ENCODE measurements around the gene HERC3.

HERC3 gene

DNA sequence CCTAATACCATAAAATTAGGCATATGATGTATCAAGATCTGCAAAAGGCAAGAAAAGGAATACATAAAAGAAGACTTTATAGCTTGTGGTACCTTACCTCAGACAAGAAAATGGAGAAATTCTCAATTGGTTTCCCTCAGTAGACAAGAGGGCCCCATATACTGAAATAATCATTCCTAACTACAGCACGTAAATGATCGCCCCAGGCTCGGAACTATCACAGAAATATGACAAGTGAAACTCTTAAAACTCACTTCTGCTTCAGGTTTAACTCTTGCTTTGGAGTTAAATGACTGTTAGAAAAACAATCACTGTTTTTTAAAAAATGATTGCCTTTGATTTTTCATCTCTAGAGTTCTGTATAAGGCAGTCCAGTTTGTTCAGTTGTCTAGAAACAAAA, 144.0 kb downstream of the HERC3 start:
- Histone ChIP-seq H3K9ac (ENCODE audit: low read length) (no peak overlapping the region), H4K12ac (ENCODE audit: low read depth, low read length) (no peak overlapping the region), H3K23ac (ENCODE audit: low read length) (no peak overlapping the region), H3K79me1 (ENCODE audit: low read length) (no peaks in the 10 kb centered on the region), H3K79me2 (ENCODE audit: control insufficient read depth, insufficient read depth, low read length, poor library complexity) (no peaks in the 10 kb centered on the region), H4K8ac (ENCODE audit: low read depth, low read length) (no peak overlapping the region), H3K18ac (ENCODE audit: low read length) (no peak overlapping the region), H2AK5ac (ENCODE audit: low read length) (no peak overlapping the region), H2AFZ (ENCODE audit: insufficient read depth, low read length, poor library complexity) (no peak overlapping the region), H3K4me2 (ENCODE audit: low read length) (no peak overlapping the region), H2BK120ac (ENCODE audit: insufficient read depth, low read length, poor library complexity) (no peak overlapping the region), H4K91ac (ENCODE audit: low read depth, low read length) (no peak overlapping the region), H3K36me3 (ENCODE audit: control insufficient read depth in 1 of 2, insufficient read depth in 2 of 2, low read length in 2 of 2) (peaks cover 0 to 5% of the 10 kb centered on the region in 2 experiments), H2BK12ac (ENCODE audit: low read length) (no peak overlapping the region), H3K4me3 (ENCODE audit: low read depth, low read length) (no peak overlapping the region), H3K27ac (ENCODE audit: low read depth, low read length) (no peak overlapping the region), H3K4ac (ENCODE audit: low read depth, low read length) (no peak overlapping the region), H2BK5ac (ENCODE audit: low read depth, low read length, poor library complexity) (no peak overlapping the region), H3K14ac (ENCODE audit: low read length) (no peak overlapping the region), H3K4me1 (ENCODE audit: control insufficient read depth in 1 of 2, insufficient read depth in 2 of 2, low read length in 2 of 2) (peaks cover 0 to 2% of the 10 kb centered on the region in 2 experiments), H3K27me3 (ENCODE audit: insufficient read depth, low read length) (no peaks in the 10 kb centered on the region), H3K9me3 (ENCODE audit: insufficient read depth, low read depth, low read length) (no peaks in the 10 kb centered on the region)
- WGBS (ENCODE audit: extremely low coverage, insufficient coverage, insufficient read length) = no CpG with 5 or more reads among the region's 3 CpGs
- no peak for DNase-seq

GRCh38 chr4:88737307-88737941, 145.1 kb downstream of the HERC3 start:
- Histone ChIP-seq H3K27ac (ENCODE audit: low read depth, low read length) (no peak overlapping the region), H3K4me2 (ENCODE audit: low read length) (no peak overlapping the region), H3K18ac (ENCODE audit: low read length) (no peak overlapping the region), H3K79me1 (ENCODE audit: low read length) (no peaks in the 10 kb centered on the region), H3K14ac (ENCODE audit: low read length) (no peak overlapping the region), H2BK5ac (ENCODE audit: low read depth, low read length, poor library complexity) (no peak overlapping the region), H2BK12ac (ENCODE audit: low read length) (no peak overlapping the region), H3K4me3 (ENCODE audit: low read depth, low read length) (no peak overlapping the region), H2AFZ (ENCODE audit: insufficient read depth, low read length, poor library complexity) (no peak overlapping the region), H2BK120ac (ENCODE audit: insufficient read depth, low read length, poor library complexity) (no peak overlapping the region), H4K91ac (ENCODE audit: low read depth, low read length) (no peak overlapping the region), H3K9ac (ENCODE audit: low read length) (no peak overlapping the region), H2AK5ac (ENCODE audit: low read length) (no peak overlapping the region), H3K9me3 (ENCODE audit: insufficient read depth, low read depth, low read length) (no peaks in the 10 kb centered on the region), H3K4ac (ENCODE audit: low read depth, low read length) (no peak overlapping the region), H3K79me2 (ENCODE audit: control insufficient read depth, insufficient read depth, low read length, poor library complexity) (no peaks in the 10 kb centered on the region), H4K12ac (ENCODE audit: low read depth, low read length) (no peak overlapping the region), H3K36me3 (ENCODE audit: control insufficient read depth in 1 of 2, insufficient read depth in 2 of 2, low read length in 2 of 2) (peaks cover 0 to 5% of the 10 kb centered on the region in 2 experiments), H3K27me3 (ENCODE audit: insufficient read depth, low read length) (no peaks in the 10 kb centered on the region), H4K8ac (ENCODE audit: low read depth, low read length) (no peak overlapping the region), H3K4me1 (ENCODE audit: control insufficient read depth in 1 of 2, insufficient read depth in 2 of 2, low read length in 2 of 2) (peaks cover 0 to 2% of the 10 kb centered on the region in 2 experiments), H3K23ac (ENCODE audit: low read length) (no peak overlapping the region)
- no CpG with 5 or more reads among the region's 14 CpGs for WGBS (ENCODE audit: extremely low coverage, insufficient coverage, insufficient read length)
- DNase-seq = no peak

- no peak overlapping the region for H3K9ac ChIP-seq (ENCODE audit: low read length)
- no peak overlapping the region for H4K12ac ChIP-seq (ENCODE audit: low read depth, low read length)
- H3K18ac ChIP-seq (ENCODE audit: low read length) = no peak overlapping the region
- H2BK120ac ChIP-seq (ENCODE audit: insufficient read depth, low read length, poor library complexity) = no peak overlapping the region
- H3K36me3 ChIP-seq (ENCODE audit: control insufficient read depth in 1 of 2, insufficient read depth in 2 of 2, low read length in 2 of 2) = peaks cover 0 to 5% of the 10 kb centered on the region in 2 experiments
- H2BK5ac ChIP-seq (ENCODE audit: low read depth, low read length, poor library complexity) = no peak overlapping the region
- no peak for DNase-seq
- H3K4ac ChIP-seq (ENCODE audit: low read depth, low read length) = no peak overlapping the region
- H4K91ac ChIP-seq (ENCODE audit: low read depth, low read length) = no peak overlapping the region
- H3K79me2 ChIP-seq (ENCODE audit: control insufficient read depth, insufficient read depth, low read length, poor library complexity) = no peaks in the 10 kb centered on the region
- H3K4me3 ChIP-seq (ENCODE audit: low read depth, low read length) = no peak overlapping the region
- H3K79me1 ChIP-seq (ENCODE audit: low read length) = no peaks in the 10 kb centered on the region
- no peak overlapping the region for H2AK5ac ChIP-seq (ENCODE audit: low read length)
- no peak overlapping the region for H3K14ac ChIP-seq (ENCODE audit: low read length)
- WGBS (ENCODE audit: extremely low coverage, insufficient coverage, insufficient read length) = no CpG with 5 or more reads among the region's 4 CpGs
- no peak overlapping the region for H3K23ac ChIP-seq (ENCODE audit: low read length)
- no peak overlapping the region for H3K27ac ChIP-seq (ENCODE audit: low read depth, low read length)
- no peaks in the 10 kb centered on the region for H3K27me3 ChIP-seq (ENCODE audit: insufficient read depth, low read length)
- H4K8ac ChIP-seq (ENCODE audit: low read depth, low read length) = no peak overlapping the region
- no peaks in the 10 kb centered on the region for H3K9me3 ChIP-seq (ENCODE audit: insufficient read depth, low read depth, low read length)
- peaks cover 0 to 2% of the 10 kb centered on the region in 2 experiments for H3K4me1 ChIP-seq (ENCODE audit: control insufficient read depth in 1 of 2, insufficient read depth in 2 of 2, low read length in 2 of 2)
- H3K4me2 ChIP-seq (ENCODE audit: low read length) = no peak overlapping the region
- H2AFZ ChIP-seq (ENCODE audit: insufficient read depth, low read length, poor library complexity) = no peak overlapping the region
- H2BK12ac ChIP-seq (ENCODE audit: low read length) = no peak overlapping the region
Measured at GRCh38 chr4:88738180-88738579, 145.9 kb downstream of the HERC3 start.

GRCh38 chr4:88742561-88742960, 150.3 kb downstream of the HERC3 start:
- Histone ChIP-seq H3K23ac (ENCODE audit: low read length) (no peak overlapping the region), H3K27me3 (ENCODE audit: insufficient read depth, low read length) (no peaks in the 10 kb centered on the region), H3K9me3 (ENCODE audit: insufficient read depth, low read depth, low read length) (no peaks in the 10 kb centered on the region), H3K4me2 (ENCODE audit: low read length) (no peak overlapping the region), H2AK5ac (ENCODE audit: low read length) (no peak overlapping the region), H3K79me1 (ENCODE audit: low read length) (no peaks in the 10 kb centered on the region), H3K27ac (ENCODE audit: low read depth, low read length) (no peak overlapping the region), H3K18ac (ENCODE audit: low read length) (no peak overlapping the region), H3K36me3 (ENCODE audit: control insufficient read depth in 1 of 2, insufficient read depth in 2 of 2, low read length in 2 of 2) (peaks cover 2 to 5% of the 10 kb centered on the region in 2 experiments), H2AFZ (ENCODE audit: insufficient read depth, low read length, poor library complexity) (no peak overlapping the region), H4K91ac (ENCODE audit: low read depth, low read length) (no peak overlapping the region), H2BK12ac (ENCODE audit: low read length) (no peak overlapping the region), H4K12ac (ENCODE audit: low read depth, low read length) (no peak overlapping the region), H3K79me2 (ENCODE audit: control insufficient read depth, insufficient read depth, low read length, poor library complexity) (no peaks in the 10 kb centered on the region), H2BK120ac (ENCODE audit: insufficient read depth, low read length, poor library complexity) (no peak overlapping the region), H3K9ac (ENCODE audit: low read length) (no peak overlapping the region), H3K4me1 (ENCODE audit: control insufficient read depth in 1 of 2, insufficient read depth in 2 of 2, low read length in 2 of 2) (no peaks in the 10 kb centered on the region), H4K8ac (ENCODE audit: low read depth, low read length) (no peak overlapping the region), H2BK5ac (ENCODE audit: low read depth, low read length, poor library complexity) (no peak overlapping the region), H3K4ac (ENCODE audit: low read depth, low read length) (no peak overlapping the region), H3K14ac (ENCODE audit: low read length) (no peak overlapping the region), H3K4me3 (ENCODE audit: low read depth, low read length) (no peak overlapping the region)
- no CpG with 5 or more reads among the region's 2 CpGs for WGBS (ENCODE audit: extremely low coverage, insufficient coverage, insufficient read length)
- DNase-seq = no peak

Measured in trophoblast cell (in vitro differentiated cells and primary cell).